Liver (tissue), 3 donors: ENCODE measurements around the gene COL24A1.
"Not testable (repeated sequence)": the region's sequence is repeated elsewhere in the genome, so short reads cannot be mapped to it uniquely, and the experiment has no call there.

Experiments
- ATF3 ChIP-seq: IDR thresholded peaks from 2 replicates; pipeline ENCODE4 v1.6.1; 2016; ENCODE audit warnings: antibody characterized with exemption
- CTCF ChIP-seq: fragments of 150-350 bp; IDR thresholded peaks from 2 replicates; pipeline ENCODE4 v1.5.1; 2017; ENCODE audit warnings: improper control_type of control experiment, low read depth, low read length; ENCODE audit not compliant: missing input control
- EGR1 ChIP-seq, 2 donors: IDR thresholded peaks; 2 replicates each; pipeline ENCODE4 v1.6.1; 2016 to 2018; ENCODE audit warnings: antibody characterized with exemption in 2 of 2, low read depth in 2 of 2
- FOXA1 ChIP-seq: IDR thresholded peaks from 2 replicates; pipeline ENCODE4 v1.6.1; 2016; ENCODE audit warnings: antibody characterized with exemption
- FOXA2 ChIP-seq: IDR thresholded peaks from 2 replicates; pipeline ENCODE4 v1.6.1; 2016; ENCODE audit warnings: antibody characterized with exemption
- GABPA ChIP-seq, 2 donors: IDR thresholded peaks in 1 of 2; conservative IDR thresholded peaks in 1 of 2; 2 replicates each; pipeline ENCODE4 v1.6.1; 2016; ENCODE audit warnings: antibody characterized with exemption in 2 of 2, mild to moderate bottlenecking in 1 of 2, moderate library complexity in 1 of 2
- HNF4G ChIP-seq: IDR thresholded peaks from 2 replicates; pipeline ENCODE4 v1.6.1; 2016; ENCODE audit warnings: antibody characterized with exemption
- JUND ChIP-seq, 2 donors: IDR thresholded peaks; 2 replicates each; pipeline ENCODE4 v1.6.1; 2016; ENCODE audit warnings: antibody characterized with exemption in 2 of 2
- MAX ChIP-seq: IDR thresholded peaks from 2 replicates; pipeline ENCODE4 v1.6.1; 2016; ENCODE audit warnings: antibody characterized with exemption
- REST ChIP-seq: IDR thresholded peaks from 2 replicates; pipeline ENCODE4 v1.6.1; 2016; ENCODE audit warnings: antibody characterized with exemption, mild to moderate bottlenecking
- SP1 ChIP-seq: IDR thresholded peaks from 2 replicates; pipeline ENCODE4 v1.6.1; 2018; ENCODE audit warnings: antibody characterized with exemption, mild to moderate bottlenecking
- TAF1 ChIP-seq: conservative IDR thresholded peaks from 2 replicates; pipeline ENCODE4 v1.6.1; 2016; ENCODE audit warnings: antibody characterized with exemption, mild to moderate bottlenecking
- YY1 ChIP-seq: IDR thresholded peaks from 2 replicates; pipeline ENCODE4 v1.6.1; 2016; ENCODE audit warnings: antibody characterized with exemption, mild to moderate bottlenecking
- donor health status: healthy.
- donor health status: healthy.

- TF ChIP-seq ATF3; CTCF; SP1; GABPA (IDR thresholded peaks at IDR 0.05 in 1 of 2, conservative IDR thresholded peaks at IDR 0.05 in 1 of 2); REST; YY1; JUND (IDR thresholded peaks at IDR 0.05); FOXA1; TAF1; MAX; EGR1 (IDR thresholded peaks at IDR 0.05; ENCODE audit: low read depth in 2 of 2); HNF4G; FOXA2: not testable (repeated sequence)
Observed at GRCh38 chr1:85863639-85864038, 292.9 kb downstream of the COL24A1 start.
